8988T (cell line): ENCODE measurements around the gene PFDN4.

Experiments
- DNase-seq: peaks from one replicate; pipeline ENCODE4 v3.0.0; 2011

PFDN4 gene

DNA sequence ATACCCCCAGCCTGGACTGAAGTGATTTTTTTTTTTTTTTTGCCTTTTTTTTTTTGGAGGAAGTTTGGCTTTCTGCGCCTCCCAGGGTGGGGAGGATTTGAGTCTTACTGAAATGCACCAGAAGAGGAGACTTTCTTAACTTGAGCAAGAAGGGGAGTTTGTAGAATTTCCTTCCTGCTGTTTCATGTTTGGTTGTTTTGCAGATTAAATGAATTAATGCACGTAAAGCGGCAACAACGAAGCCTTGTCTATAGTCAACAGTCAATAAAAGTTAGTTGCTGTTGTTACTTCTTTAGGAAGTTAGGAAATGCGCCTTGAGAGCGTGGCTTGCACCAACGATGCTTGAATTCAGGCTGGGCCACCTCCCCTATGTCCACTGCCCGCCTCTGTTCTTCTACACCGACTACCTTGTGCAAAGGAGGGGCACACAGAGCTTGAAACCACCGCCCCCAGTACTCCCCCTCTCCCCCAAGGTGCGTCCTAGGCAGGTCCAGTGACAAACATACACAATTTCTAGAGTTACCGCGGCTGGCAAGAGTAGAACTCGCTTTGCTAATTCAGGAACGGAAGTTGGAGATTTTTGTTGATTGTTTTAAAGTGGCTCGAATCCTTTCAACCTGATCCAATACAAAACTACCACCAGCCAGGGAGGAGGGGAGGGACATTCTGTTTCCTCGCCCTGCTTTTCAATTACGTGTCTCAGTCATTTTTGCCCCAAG is 33.3 kb upstream of the PFDN4 start:
- DNase-seq, result no peak

DNA sequence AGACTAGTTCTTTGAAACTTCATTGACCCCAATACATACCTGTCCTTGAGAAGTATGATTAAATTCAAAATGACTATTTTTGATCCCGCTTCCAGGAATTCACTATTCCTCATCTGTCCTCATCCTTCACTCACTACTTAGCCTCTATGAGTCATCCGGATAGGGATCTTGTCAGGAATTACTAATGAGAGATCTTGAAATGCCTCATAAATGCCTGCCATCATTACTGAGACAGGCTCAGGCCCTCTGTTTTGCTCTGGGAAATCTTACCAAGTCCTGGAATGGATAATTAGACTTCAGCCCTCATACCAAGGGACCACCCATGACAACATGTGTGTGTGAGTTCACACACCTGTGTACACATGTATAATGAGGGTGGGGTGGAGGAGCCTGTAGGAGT is 31.3 kb upstream of the PFDN4 start:
- no peak for DNase-seq

DNA sequence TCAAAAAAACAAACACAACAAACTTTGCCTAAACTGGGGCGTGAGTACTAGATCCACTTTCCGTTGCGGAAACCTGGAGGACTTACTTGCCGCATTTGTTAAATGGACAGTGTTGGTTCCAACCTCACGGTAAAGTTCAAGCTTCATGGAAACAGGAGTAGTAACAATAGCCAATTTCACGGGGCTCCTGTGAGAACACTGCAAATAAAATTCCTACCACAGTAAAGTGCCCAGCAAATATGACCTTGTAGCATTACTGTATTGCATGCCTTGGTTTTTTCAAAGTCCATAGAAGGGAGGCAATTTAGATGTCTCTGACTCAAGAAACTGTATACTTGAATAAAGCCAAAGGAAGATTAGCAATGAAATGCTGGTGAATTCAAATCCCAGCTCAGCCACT is 30.5 kb upstream of the PFDN4 start:
- no peak for DNase-seq

DNA sequence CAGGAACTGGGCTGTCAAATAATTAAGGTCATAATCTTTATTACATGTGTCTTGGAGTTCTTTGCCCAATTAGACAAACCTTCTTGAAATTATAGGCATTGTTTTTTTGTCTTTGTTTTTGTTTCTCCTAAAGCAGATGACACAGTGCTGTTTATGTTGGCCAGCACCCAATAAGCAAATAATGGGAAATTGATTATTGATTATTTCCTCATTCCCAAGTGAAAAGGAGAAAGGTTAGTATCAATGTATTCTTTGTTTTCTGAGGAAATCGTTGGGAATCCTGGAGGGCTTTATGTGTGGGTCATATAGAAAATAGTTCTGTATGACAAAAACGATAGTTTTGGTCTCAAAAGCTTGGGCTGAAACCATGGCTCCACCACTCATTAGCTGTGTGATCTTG is 29.6 kb upstream of the PFDN4 start:
- no peak for DNase-seq

DNA sequence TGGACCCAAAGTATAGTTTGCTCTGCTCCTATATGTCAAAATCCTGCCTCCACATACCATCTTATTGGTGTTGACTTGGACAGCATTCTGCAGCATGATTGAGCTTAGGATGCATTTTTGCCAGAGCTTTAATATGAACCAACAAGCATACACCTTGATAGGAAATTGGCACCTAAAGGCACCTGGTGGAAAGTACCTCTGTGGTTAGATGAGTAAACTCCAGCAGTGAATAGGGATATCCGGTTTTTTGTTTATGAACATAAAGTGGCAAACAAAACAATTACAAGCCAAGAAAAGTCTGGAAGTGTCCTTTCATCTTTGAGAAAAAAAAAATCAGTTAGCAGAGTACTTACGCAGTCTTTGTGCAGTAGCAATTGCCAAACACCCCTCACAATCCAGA is 27.9 kb upstream of the PFDN4 start:
- no peak for DNase-seq

DNA sequence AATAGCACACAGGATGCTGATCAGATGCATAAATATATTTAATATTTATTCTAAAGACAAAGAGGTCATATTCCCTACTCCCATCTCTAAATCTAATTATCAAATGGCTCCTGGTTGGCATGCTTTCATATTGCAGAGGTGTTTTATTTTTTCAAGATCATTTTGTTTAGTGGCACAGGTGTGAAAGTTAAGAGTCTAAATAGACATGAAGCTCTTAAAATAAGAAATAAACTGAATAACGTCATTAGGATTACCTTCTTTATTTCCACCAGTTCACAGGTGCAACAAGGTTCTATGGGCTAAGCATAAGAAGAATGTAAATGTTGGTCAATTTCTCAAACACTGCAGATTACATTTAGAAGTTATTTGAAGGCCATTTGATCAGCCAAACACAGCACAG is 27.0 kb upstream of the PFDN4 start:
- DNase-seq, result no peak

DNA sequence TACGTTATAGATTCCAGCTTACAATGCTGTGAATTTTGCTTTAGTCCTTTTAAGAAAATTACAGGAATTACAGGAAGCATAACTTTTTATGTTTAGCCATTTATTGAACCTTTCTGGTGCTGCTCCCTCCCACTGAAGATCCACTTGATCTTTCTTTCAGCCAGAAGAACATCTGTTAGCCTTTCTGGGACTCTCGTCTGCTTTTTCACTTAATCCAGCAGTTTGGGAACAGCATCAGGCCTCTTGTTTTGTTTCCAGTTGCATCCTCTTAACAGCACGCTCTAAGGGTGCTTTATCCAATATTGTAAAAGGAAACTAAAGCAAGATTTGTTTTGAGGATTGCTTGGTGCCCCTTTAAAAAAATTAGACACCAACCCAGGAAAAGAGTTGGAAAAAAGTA is 23.8 kb upstream of the PFDN4 start:
- no peak for DNase-seq

DNA sequence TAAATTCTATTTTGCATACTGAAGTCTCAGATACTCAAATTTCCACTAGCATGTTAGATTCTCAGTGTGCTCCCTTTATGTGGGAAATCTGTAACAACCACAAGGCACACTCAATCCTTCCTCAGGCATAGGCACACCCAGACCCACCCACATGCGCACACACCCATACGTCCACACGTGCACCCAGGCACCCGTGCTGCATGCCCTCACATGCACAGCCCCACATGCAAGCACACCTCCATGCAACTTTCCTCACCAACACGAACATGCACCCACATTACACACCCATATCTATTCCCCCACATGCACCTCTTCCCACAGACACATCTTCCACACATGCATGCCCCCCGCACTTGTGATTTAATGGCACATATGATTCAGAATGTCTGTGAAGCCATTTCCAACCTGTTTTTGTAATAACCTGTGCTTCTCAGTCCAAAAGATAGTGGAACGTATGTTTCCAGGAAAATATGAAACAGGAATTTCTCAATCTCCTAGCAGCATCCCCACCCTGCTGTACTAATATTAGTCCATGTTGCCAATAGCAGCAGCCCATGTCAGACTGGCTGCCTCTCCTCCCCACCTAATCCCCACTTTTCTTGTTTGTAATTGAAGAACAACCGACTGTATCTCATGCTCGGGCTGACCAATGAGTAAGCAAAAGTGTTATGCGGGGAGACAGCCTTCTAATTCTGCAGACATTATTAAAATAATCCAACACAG is 22.8 kb upstream of the PFDN4 start:
- no peak for DNase-seq

DNA sequence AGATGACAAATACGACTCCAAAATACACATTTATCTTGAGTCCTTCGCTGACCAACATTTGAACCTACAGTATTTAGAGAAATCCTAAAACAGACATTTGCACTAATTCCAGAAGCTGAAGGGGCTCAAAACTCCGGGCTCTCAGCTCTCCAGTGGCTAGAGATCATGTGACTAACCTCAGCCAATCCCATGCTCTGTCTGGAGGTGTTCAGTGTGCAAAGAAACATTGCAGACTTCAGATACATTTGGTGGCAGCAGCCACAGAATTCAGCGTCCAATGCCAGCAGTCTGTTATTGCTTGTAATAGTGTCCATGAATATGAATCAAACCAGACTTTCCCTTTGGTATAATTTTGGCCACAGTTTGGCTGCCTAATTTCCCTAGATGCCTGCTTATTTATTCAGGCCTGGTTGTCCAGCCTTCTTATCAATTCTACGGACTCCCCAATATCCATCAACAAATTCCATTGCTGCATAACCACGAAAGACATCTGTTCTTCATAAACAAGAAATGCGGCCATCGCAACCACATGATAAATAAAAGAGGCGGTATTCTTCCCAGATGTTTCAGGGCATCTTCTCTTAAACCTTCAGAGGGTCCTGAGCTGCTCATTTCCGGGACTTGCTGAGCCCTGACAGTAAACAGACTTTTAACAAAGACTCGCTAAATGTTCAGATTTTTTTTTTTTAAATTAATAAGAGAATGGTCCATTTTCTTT is 19.6 kb upstream of the PFDN4 start:
- no peak for DNase-seq

DNA sequence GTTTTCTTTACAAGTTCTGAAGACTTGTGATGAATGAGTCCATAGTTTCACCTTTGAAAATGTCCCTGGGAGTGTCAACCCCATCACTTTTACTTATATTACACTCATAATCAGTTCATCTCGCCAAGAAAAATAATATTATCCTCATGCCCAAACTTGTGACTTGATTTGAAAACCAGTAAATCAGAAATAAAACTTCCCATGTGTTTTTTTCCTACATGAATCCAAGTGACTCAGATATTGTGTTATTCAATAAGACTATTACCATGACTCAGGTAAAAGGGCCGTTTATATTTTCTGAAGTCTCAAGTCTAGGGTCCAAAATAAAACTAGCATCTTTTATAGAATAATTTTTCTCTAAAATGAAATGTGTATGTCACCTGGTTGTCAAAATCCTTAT is 18.3 kb upstream of the PFDN4 start:
- DNase-seq, result no peak

DNA sequence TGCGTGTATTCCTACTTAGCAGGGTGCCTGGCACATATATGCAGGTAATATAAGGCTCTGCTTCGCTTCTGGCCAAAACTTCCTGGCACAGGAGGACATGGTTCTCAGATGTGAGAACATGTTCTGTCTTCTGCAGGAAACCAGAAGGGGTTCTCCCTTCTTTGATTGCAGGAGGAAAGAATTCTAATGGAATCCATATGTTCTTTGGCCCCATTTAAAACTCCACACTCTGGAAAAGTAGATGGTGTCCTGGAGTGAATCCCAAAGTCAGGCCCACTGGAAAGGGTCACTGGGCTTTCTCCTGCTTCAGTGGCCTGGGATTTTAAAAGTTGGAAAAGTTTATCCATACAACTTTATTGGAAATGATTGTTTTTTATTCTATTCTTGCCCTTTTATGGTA is 17.7 kb upstream of the PFDN4 start:
- no peak for DNase-seq

DNA sequence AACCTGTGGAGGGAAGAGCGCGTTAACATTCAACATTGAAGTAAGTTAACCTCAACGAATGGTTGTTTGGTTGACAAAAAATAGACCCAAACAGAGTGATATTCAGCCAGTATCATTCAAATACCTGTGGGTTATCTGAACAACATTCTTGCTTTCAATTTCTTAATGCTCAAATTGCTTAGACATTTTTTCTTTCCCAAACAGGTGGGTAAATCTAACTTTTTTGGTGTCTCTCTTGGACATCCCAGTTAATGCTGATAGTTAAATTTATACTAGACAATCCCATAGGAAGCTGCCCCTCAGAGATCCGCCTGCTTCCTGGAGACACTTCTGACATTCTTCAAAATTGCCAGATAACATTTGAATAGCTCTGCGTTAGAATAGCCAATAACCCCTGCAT is 14.1 kb upstream of the PFDN4 start:
- DNase-seq, result no peak

DNA sequence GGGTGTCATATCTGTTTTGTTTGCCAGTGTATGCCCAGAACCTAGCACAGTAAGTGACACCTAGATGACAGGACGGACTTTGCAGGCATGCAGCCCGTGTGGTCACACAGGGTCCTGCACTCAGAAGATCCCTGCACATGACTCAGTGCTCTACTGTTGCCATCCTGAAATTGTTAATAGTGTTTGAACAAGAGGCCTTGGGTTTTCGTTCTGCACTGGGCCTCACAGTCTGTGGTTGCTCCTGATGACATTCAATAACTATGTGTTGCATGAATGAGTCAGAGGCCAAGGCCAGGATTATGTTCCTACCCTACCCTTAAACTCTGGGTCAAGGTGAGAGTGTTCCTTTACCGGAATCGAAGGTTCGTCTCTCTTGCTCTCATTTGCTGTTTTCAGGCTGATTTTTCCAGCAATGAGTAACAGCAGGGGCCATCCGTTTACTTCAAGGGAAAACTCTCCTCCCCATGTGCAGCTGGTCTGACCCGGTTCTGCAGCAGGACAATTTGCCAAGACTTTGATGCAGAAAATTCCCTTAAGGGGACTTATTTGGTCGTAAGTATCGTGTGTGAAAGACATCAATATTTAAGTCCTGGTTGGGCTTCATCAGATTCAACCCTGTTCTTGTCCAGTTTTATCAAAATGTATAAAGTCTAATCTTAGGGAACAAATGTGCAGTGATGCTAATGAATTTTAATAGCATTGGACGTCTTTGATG is 13.0 kb upstream of the PFDN4 start:
- DNase-seq, result no peak

DNA sequence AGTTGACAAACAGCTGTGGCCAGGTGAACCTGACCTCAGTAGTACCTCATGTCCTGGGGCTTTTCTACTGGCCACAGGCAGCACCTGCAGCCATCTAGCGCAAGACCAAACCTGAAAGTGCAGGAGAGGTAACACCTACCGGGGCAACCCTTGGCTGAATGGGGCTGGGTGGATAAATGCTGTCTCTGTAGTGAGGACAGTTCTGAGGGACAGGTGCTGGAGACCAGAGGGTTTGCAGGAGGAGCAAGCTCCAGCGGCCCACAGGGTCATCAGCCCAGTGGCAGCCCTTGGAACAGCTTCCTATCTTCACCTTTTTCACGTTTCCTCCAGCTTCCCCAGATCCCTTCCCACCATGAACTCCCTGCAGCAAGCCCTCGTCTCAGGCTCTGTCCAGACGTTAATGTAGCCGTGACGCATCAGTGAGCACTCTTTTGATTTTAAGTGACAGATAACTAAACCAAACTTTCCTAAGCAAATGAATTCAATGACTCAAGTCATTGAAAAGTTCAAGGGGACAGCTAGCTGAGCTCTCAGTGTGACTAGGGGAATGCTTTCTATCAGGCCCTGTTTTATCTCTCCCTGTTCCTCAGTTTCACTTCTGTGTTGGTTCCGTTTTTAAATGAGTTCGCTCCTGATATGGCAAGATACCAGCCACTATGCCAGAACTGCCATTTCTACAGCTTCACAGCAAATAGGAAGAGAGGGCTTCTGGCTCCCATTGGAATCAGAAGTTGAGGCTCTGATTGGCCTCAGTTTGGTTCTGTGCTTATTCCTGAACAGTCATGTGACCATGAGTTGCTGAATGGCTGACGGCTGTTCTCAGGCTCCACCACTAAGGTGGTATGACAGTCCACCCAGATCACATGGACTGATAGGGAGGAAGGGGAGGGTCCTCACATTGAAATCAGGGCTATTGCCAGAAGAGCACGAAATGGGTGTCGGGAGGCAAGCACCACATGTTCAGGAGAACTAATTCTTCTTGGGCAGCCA is 12.1 kb upstream of the PFDN4 start:
- DNase-seq, result no peak

DNA sequence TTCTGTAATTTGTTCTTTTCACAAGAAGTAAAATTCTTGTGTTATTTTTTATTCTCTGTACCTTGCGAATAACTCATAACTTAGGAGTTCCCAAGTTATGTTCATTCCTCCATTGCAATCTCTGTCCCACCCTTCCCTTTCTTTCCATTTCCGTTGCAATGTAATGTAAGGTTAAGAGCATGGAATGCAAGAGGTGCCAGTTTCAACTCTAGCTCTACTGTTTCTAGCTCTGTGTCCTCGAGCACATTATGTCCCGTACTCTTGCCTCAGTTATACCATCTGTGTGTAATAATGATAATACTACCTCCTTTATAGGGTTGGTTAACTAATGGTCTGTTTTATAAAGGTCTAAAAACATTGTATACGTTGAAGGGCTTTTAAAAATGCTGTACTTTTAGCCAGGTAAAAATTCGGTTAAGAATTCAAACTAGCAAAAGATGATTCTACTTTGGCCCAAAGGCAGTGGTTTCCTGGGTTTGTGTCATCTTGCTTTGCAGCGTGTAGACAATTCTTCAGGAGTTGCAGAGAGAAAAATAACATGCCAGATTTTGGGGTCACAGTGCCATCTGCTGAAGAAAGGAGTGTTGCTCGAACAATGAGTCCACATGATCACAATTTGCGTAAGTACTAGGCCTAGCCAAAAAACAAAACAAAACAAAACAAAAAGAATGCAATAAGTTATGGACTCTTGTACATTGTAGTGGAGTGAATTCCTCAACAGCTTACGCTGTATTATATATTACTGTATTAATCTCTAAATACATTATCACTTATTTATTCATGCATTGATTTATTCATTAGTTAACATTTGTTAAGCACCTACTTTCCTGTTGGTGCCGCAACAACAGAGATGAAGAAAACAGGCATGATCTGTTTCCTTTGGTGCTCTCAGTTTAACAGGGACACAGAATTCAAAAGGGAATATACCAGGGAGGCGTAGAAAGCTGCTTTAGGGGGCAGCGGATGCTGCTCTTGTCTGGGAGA is 10.0 kb upstream of the PFDN4 start:
- DNase-seq, result no peak

DNA sequence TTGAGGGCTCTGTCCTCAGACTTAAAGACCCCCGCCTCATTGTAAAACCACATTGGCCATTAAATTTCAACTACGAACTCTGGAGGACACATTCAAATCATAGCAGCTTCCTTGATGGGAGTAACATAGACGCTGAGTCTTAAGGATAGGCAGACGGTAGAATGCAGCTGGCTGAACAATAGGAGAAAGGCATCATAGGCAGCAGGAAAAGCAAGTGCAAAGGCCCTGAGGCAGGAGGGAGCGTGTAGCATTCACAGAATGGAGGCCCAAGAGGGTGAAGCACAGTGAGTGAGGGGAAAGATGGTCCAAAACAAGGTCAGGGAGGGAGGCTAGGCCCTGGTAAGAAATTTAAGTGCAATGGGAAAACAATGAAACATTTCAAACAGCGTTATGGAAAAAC is 8.6 kb upstream of the PFDN4 start:
- no peak for DNase-seq

DNA sequence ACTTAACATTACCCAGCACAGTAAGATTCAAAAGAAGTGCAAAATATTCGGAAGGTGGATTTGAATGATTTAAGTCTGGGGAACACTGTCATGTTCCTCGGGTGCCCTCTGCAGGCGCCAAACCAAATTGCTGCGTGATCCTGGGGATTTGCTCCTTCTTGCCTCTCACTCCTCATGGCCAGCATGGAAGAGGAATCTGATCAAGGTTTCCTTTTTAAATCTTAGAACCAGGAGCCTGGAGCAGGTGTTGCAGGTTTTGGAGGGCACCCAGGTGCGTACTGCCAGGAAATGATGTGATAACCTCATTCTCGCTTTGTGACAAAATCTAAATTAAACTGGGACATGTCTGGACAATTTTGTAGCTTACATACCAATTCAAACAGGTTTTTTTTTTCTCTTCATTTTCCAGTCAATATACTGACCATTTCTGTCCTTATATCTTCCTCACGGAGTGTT is 8.1 kb upstream of the PFDN4 start:
- no peak for DNase-seq

DNA sequence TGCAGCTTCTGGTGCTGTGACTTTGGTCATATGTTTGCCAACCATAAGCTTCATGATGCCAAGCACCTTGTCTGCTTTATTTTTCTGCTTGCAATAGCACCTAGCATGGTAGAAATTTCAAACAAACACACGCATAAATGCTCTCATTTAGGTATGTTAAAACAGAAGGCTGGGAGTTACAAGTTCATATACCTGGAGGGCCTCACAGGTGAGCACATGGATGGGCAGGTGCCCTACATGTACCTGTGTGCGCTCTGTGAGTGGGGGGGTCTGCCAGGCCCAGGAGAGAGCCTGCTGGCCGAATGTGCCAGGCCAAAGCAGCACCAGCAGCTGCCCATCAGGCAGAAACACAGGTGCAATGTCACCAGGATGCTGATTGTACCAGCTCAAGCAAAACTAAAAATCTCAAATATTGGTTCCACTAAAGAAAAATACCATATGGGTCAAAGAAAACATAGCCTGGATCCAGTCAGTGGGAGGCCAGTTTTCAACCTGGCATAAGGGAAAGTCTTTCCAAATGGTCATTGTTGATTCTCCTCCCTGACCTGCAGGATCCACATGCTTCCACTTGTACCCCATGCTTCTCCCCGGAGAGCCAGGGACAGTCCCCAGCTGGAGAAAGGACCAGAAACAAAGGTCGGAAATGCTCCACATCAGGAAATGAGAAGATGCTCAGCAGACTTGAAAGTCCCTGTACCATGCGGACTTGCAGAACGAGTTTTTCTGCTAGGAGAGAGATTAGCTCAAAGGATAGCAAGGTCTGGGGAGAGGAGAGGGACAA is 7.2 kb upstream of the PFDN4 start:
- no peak for DNase-seq

DNA sequence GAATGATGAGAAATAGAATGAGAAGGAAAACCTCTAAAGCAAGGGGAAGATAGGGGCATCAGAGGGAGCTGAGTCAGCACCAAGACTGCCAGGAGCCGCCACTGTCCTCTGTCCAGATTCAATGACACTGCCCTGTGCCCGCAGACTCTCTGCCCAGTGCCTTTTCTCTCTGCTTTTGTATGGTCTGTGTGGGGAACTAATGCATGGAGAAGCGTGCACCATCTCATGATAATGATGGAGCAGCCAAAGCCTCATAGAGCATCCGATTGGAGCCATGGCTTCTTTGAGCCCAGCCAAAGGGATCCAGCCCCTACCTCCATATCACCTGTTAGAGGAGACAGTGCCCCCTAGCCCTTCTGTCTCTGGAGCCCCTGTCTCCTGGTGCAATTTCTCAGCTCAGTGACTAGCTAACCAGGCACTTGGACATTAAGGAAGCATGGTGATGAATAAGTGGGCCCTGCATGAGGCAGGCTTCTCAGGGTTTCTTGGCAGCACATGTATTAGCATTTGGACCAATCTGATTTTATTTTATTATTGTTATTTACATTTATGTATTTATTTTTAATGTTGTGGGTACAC is 6.5 kb upstream of the PFDN4 start:
- DNase-seq, result no peak

DNA sequence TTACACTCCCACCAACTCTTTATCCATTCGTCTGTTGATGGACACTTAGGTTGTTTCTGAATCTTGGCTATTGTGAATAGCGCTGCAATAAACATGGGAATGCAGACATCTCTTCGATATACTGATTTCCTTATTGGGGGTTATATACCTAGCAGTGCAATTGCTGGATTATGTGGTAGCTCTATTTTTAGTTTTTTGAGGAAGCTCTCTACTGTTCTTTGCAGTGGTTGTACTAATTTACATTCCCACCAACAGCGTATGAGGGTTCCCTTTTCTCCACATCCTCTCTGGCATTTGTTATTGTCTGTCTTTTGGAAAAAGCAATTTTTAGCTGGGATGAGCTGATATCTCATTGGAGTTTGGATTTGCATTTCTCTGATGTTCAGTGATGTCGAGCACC is 4.6 kb upstream of the PFDN4 start:
- no peak for DNase-seq
